Stimulated activated CD8-positive, alpha-beta memory T cell treated with anti-CD3 and anti-CD28 coated beads, Interleukin-12 subunit alpha, Interleukin-12 subunit beta, amount 100 ng/mL, for 1 hour (primary cell): ENCODE measurements around the gene IFNGR2.
"Not testable (repeated sequence)": the region's sequence is repeated elsewhere in the genome, so short reads cannot be mapped to it uniquely, and the experiment has no call there.

Source experiments
- DNase-seq: peaks from one replicate; pipeline ENCODE4 v3.0.0-alpha.2; 2020; ENCODE audit warnings: low read depth

IFNGR2 gene

GRCh38 chr21:33403128-33403785 is at the start of gene IFNGR2:
Gene IFNGR2 (plus strand): TSS chr21:33403413. CDS start chr21:33403544, 131 bp downstream.
- DNase-seq, result peak; percentile 22

GRCh38 chr21:33355355-33355754 is 47.9 kb upstream of the IFNGR2 start:
- no peak for DNase-seq

- no peak for DNase-seq
Observed at GRCh38 chr21:33355996-33356395, 47.2 kb upstream of the IFNGR2 start.

GRCh38 chr21:33357177-33357576 is 46.0 kb upstream of the IFNGR2 start:
- DNase-seq, result no peak

GRCh38 chr21:33359446-33359845 is 43.8 kb upstream of the IFNGR2 start:
- no peak for DNase-seq

- no peak for DNase-seq
Observed at GRCh38 chr21:33360281-33360680, 42.9 kb upstream of the IFNGR2 start.

- DNase-seq, result peak; percentile 84
Observed at GRCh38 chr21:33360881-33361602, 42.2 kb upstream of the IFNGR2 start.

GRCh38 chr21:33362044-33362555 is 41.1 kb upstream of the IFNGR2 start:
- peak; percentile 39 for DNase-seq

GRCh38 chr21:33363911-33364609 is 39.2 kb upstream of the IFNGR2 start:
- DNase-seq, result not testable (repeated sequence)

GRCh38 chr21:33364830-33365229 is 38.4 kb upstream of the IFNGR2 start:
- DNase-seq, result no peak

GRCh38 chr21:33367309-33367973 is 35.8 kb upstream of the IFNGR2 start:
- DNase-seq, result no peak

GRCh38 chr21:33368124-33368523 is 35.1 kb upstream of the IFNGR2 start:
- DNase-seq, result no peak

- DNase-seq, result no peak
Observed at GRCh38 chr21:33368576-33368975, 34.6 kb upstream of the IFNGR2 start.

GRCh38 chr21:33369586-33369985 is 33.6 kb upstream of the IFNGR2 start:
- no peak for DNase-seq

- no peak for DNase-seq
Observed at GRCh38 chr21:33370305-33370704, 32.9 kb upstream of the IFNGR2 start.

GRCh38 chr21:33371366-33371765 is 31.8 kb upstream of the IFNGR2 start:
- no peak for DNase-seq

GRCh38 chr21:33372582-33372981 is 30.6 kb upstream of the IFNGR2 start:
- DNase-seq, result no peak

GRCh38 chr21:33373451-33373850 is 29.8 kb upstream of the IFNGR2 start:
- DNase-seq, result no peak

GRCh38 chr21:33374080-33374449 is 29.1 kb upstream of the IFNGR2 start:
- DNase-seq, result no peak

- peak; percentile 42 for DNase-seq
Observed at GRCh38 chr21:33374450-33375096, 28.6 kb upstream of the IFNGR2 start.

GRCh38 chr21:33375101-33375644 is 28.0 kb upstream of the IFNGR2 start:
- no peak for DNase-seq
